ENCODE results near the gene FGF14. TPM values are rescaled to one million over a fixed set of nuclear protein-coding genes. Genes with fewer than 3 reads are reported as not detected.

FGF14 gene
- total RNA-seq, 1 experiment from 2014 or later: 0.22 TPM

DNA sequence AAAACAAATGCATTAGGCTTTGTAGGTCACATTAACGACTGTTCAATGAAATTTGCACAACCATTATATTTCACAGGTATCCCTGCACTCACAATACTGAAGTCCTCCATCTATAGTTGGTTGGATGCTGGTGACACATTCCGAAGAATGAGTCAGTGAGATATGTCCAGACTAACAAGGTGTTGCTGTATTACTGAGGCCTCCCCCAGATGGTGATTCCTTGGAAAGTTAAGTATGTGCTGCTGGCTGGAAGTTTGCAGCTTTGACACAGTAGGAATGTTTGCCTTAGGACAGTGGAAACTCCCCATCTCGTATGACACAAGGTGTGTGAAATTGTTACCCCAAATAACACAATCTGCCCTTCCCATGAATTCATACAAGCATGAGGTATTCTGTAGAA, 46.6 kb downstream of the FGF14 start:
- no peak overlapping the region for H3T11ph ChIP-seq (ENCODE audit: low read length)
- H2BK15ac ChIP-seq (ENCODE audit: low read depth, low read length): no peak overlapping the region
- H2AFZ ChIP-seq (ENCODE audit: low read length): no peak overlapping the region
- H3K9ac ChIP-seq (ENCODE audit: extremely low read depth, insufficient read length, low read length): no peak overlapping the region
- WGBS (ENCODE audit: extremely low coverage, insufficient read length, low lambda C conversion rate): no CpG with 5 or more reads among the region's 3 CpGs
- H4K91ac ChIP-seq (ENCODE audit: insufficient read length, low read depth, low read length): no peak overlapping the region
- no peak overlapping the region for H3K27ac Mint-ChIP-seq
- no peak overlapping the region for H3K56ac ChIP-seq (ENCODE audit: insufficient read length, low read depth, low read length)
- H4K20me1 ChIP-seq (ENCODE audit: control insufficient read depth, insufficient read depth, insufficient read length): no peaks in the 10 kb centered on the region
- no peaks in the 10 kb centered on the region for H3K79me2 ChIP-seq (ENCODE audit: insufficient read depth, low read length)
- H2BK5ac ChIP-seq (ENCODE audit: insufficient read length, low read length): no peak overlapping the region
- no peak overlapping the region for H3K23ac ChIP-seq (ENCODE audit: insufficient read length, low read depth, low read length)
- TF ChIP-seq, protein P1, sequence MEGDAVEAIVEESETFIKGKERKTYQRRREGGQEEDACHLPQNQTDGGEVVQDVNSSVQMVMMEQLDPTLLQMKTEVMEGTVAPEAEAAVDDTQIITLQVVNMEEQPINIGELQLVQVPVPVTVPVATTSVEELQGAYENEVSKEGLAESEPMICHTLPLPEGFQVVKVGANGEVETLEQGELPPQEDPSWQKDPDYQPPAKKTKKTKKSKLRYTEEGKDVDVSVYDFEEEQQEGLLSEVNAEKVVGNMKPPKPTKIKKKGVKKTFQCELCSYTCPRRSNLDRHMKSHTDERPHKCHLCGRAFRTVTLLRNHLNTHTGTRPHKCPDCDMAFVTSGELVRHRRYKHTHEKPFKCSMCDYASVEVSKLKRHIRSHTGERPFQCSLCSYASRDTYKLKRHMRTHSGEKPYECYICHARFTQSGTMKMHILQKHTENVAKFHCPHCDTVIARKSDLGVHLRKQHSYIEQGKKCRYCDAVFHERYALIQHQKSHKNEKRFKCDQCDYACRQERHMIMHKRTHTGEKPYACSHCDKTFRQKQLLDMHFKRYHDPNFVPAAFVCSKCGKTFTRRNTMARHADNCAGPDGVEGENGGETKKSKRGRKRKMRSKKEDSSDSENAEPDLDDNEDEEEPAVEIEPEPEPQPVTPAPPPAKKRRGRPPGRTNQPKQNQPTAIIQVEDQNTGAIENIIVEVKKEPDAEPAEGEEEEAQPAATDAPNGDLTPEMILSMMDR (conservative IDR thresholded peaks at IDR 0.05): no peak
- no peak overlapping the region for H2BK12ac ChIP-seq (ENCODE audit: insufficient read length, low read depth, low read length)
- H3K79me1 ChIP-seq (ENCODE audit: insufficient read depth, low read depth, low read length, poor library complexity, severe bottlenecking): no peaks in the 10 kb centered on the region
- H3K27ac ChIP-seq (ENCODE audit: insufficient read length, low read depth, low read length): no peak overlapping the region
- H2BK120ac ChIP-seq (ENCODE audit: low read depth, low read length, poor library complexity, severe bottlenecking): no peak overlapping the region
- H4K5ac ChIP-seq (ENCODE audit: insufficient read length, low read depth, low read length): no peak overlapping the region
- peaks cover 0 to 7% (median 0%) of the 10 kb centered on the region in 3 experiments; a peak in 3 of 7 replicates for H3K36me3 Mint-ChIP-seq (ENCODE audit: insufficient read depth in 1 of 3, low read depth in 3 of 3)
- H3K4me1 ChIP-seq (ENCODE audit: insufficient read depth, low read length): no peaks in the 10 kb centered on the region
- no peak overlapping the region for H3K18ac ChIP-seq (ENCODE audit: insufficient read length, low read depth, low read length)
- no peak overlapping the region for H3K4me3 Mint-ChIP-seq
- no peak overlapping the region for H3K4me2 ChIP-seq (ENCODE audit: insufficient read depth, insufficient read length, low read length)
- no peak overlapping the region for H2AK5ac ChIP-seq (ENCODE audit: insufficient read length, low read length)
- no peaks in the 10 kb centered on the region for H3K27me3 ChIP-seq (ENCODE audit: insufficient read depth, low read length)
- H3K4ac ChIP-seq (ENCODE audit: low read depth, low read length): no peak overlapping the region
- H3K14ac ChIP-seq (ENCODE audit: insufficient read depth, low read length): no peak overlapping the region
- peaks cover 7% of the 10 kb centered on the region in 2 experiments; a peak in 3 of 5 replicates for H3K9me3 Mint-ChIP-seq
- no peak for DNase-seq
- no peaks in the 10 kb centered on the region for H3K23me2 ChIP-seq (ENCODE audit: insufficient read length, low read depth, low read length, poor library complexity, severe bottlenecking)
- no peaks in the 10 kb centered on the region for H3K9me3 ChIP-seq (ENCODE audit: control insufficient read depth, low read depth, low read length)
- H3K27me3 Mint-ChIP-seq (ENCODE audit: low read depth): no peaks in the 10 kb centered on the region
- no peak overlapping the region for H2BK20ac ChIP-seq (ENCODE audit: low read depth, low read length, poor library complexity, severe bottlenecking)
- peaks cover 3 to 5% of the 10 kb centered on the region in 2 experiments; a peak in 2 of 4 replicates for H3K4me1 Mint-ChIP-seq
- no peak overlapping the region for H4K8ac ChIP-seq (replicated peaks; ENCODE audit: insufficient read length, low read depth, low read length)

All from H9 (cell line).